Measurements from ENCODE around the gene ULK4.
A peak's percentile ranks its signal among the peaks of the same experiment; 100 is the strongest.

The ULK4 gene

DNA sequence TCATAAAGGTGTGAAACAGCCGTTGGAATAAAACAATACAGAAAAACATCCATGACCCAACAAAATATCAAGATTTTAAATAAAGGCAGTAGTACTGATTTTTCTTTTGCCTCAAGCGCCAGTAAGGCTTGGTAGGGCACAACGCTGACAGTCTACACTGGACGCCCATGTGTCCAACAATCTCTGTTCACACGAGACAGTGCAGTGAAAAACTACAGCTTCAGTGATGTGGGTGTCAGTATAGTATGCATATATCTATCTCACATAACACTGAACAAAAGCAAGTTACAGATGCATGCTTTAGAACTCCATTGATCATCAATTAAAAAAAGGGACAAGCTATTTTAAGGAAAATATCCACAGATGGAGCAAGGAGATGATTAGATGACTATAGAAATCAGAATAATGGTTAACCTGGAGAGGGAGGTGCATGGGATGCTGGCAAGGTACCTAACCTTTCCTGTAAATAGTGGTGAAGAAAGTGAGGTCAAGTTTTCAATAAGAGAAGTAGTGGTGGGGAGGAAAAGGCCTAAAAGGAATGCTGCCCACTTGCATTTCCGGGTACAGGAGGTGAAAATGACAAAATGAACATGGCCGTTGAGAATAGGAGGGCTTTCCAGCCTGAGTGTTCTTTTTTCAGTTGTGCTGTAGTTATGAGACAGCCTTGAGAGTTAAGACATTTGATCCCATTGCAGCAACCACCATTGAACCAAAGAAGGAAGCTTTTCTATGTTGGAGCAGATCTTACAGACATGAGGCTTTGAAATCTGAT is 719.9 kb downstream of the ULK4 start:
- DNase-seq: no peak

DNA sequence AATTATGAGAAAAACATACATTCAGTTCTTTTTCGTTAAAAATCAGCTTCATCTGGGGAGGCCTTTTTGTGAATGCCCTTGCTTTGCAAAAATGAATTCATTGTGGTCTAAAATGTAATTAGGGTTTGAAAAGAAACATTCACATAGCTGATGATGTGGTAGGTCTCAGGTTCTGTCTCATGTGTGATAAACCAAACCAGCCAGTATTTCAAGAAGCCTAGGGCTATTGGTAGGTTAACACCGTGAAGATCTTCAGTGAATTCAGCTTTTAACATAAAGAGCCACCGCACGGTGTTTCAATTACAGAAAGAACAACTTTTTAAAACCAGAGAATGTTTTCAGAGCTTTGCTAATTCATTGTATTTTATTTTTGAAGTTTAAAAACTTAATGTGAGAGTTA is 720.7 kb downstream of the ULK4 start:
- no peak for DNase-seq

DNA sequence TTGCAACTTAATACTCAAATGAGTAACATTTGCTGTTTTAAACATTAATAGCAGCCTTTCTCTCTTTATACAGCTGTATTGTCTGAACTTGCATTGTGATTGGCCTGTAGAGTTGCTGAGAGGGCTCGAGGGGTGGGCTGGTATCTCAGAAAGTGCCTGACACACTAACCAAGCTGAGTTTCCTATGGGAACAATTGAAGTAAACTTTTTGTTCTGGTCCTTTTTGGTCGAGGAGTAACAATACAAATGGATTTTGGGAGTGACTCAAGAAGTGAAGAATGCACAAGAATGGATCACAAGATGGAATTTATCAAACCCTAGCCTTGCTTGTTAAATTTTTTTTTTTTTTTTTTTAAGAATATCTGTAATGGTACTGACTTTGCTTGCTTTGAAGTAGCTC is 722.3 kb downstream of the ULK4 start:
- no peak for DNase-seq

GRCh38 chr3:41237907-41238306 is 724.0 kb downstream of the ULK4 start:
- no peak for DNase-seq

GRCh38 chr3:41236228-41236627 is 725.7 kb downstream of the ULK4 start:
- DNase-seq: no peak

DNA sequence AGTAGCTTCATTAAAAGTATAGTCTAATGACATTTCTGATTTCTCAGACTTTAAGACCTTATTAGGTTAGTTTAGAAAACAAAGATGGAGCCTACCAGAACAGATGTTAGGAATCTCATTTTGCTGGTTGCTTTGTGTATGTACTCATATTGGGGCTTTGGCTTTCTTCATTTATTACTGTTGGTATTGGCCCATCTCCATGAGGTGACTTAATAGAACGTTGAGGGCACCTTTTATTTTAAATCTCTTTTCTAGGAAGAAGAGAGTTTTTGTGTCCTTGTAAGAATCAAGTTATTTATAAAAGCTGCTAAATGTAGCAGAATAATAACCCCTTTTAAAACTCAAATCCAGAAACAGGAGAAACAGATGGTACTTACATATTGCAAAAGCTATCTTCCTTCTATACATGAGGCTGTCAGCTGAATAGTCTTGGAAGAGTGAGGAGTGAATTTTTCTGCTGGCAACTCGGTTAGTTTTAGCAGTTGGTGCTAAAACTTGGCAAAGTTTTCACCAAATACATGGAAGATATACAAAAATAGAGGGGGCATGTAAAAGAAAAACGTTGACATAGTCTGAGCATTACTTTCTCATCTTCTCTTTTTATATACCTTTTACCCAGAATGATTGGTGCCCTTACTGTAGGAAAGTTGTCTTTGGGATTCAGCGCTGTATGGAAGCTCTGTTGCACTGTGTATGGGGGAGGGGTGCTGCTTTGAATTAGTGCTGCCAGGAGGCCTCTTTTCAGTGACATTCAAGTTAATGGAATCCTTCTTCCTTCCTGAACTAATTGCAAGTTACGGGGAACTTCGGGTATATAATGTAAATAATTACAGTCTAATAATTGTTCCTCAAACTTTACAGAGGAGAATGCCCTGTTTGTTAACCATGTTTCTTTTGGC is 726.8 kb downstream of the ULK4 start:
- peak; percentile 55 for DNase-seq

DNA sequence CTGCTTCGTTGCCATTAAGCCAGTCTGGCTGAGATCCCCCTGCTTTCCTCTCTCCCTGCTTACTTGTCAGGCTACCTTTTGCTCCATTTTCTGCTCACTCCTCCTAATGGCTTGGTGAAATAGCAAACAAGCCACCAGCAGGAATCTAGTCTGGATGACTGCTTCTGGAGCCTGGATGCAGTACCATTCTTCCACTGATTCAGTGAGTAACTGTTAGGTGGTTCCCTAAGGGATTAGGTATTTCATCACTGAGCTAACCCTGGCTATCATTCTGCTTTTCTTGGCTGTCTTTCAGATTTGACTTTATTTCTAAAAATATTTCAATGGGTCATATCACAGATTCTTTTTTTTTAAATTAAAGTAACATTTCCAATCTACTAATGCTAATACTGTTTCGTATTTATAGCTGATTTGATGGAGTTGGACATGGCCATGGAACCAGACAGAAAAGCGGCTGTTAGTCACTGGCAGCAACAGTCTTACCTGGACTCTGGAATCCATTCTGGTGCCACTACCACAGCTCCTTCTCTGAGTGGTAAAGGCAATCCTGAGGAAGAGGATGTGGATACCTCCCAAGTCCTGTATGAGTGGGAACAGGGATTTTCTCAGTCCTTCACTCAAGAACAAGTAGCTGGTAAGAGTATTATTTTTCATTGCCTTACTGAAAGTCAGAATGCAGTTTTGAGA is 737.6 kb downstream of the ULK4 start:
- no peak for DNase-seq

GRCh38 chr3:41223691-41224090 is 738.2 kb downstream of the ULK4 start:
- no peak for DNase-seq

DNA sequence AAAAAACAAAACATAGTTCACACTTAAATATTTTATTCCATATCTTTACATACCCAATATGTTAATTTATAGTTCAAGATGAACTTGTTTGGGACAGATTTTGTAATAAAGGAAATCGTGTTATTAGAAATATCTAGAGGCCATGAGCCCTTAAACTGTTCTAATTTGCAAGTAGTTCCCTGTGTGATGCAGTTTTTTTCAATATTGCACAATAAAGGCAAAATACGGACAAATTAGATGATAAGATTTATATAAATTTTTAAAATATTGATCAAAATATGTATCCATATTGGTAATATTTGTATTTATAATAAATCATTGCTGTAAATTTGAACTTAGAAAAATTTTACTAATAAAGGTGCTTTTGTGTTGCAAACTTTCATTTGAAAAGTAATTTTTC is 738.8 kb downstream of the ULK4 start:
- DNase-seq: no peak

GRCh38 chr3:41222501-41222900 is 739.4 kb downstream of the ULK4 start:
- DNase-seq: no peak

- no peak for DNase-seq
These were observed 739.9 kb downstream of the ULK4 start for GRCh38 chr3:41222012-41222411.

DNA sequence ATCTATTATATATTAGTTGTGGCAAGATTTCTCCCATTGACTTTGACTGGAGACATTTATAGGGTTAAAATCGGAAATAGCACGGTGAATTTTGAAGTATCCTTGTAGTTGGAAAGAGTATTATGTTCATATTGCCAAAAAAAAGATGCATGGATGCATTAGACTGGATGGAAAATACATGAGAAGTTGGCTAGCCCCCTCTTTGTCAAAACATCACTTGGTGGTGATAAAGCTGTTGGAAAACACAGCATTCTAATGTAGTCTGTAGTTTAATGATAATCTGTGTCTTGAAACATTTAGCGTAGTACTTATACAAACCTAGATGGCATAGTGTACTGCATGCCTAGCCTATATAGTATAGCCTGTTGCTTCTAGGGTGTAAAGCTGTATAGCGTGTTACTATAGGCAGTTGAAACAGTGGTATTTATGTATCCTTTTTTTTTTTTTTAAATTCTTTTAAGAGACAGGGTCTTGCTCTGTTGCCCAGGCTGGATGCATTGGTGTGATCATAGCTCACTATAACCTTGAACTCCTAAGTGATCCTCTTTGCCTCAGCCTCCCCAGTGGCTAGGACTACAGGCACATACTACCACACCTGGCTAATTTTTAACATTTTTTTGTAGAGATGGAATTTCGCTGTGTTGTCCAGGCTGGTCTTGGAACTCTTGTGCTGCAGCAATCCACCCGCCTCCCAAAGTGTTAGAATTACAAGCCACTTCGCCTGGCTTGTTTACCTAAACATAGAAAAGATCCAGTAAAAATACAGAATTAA is 740.8 kb downstream of the ULK4 start:
- no peak for DNase-seq

GRCh38 chr3:41219424-41219823 is 742.5 kb downstream of the ULK4 start:
- DNase-seq: no peak

DNA sequence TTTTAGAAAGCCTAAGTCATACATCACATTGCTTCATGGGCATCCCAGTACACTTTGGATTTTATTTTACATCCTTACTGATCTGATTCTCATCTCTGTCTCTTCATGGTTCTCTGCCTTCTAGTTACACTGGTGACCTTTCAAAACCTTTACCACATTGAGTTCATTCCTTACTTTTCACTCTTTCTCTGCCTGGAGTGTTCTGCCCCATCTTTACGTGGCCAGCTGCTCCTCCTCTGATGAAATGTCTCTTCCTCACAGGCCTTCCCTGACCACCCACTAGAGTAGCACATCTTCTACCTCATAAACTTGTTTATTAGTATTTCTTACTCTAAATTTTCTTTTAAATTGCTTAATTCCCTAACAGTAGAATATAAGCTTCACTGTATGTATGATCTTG is 744.9 kb downstream of the ULK4 start:
- no peak for DNase-seq

DNA sequence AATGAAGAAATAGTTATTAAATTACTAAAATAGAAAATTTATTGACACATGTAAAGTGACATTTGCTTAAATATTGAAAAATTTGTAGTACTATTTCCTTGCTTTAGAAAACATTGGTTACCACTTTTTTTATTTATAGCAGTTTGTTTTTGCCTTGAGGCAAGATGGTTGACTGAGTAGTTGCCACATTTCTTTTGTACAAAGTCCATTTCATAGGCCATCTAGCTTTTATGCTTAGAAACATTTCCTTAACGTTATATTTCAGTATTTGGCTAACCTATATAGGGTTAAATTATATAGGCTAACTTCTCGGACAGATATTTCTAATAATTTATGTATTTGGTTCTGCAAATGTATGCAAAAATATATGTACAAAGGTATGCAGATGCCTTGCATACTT is 745.5 kb downstream of the ULK4 start:
- DNase-seq: no peak

DNA sequence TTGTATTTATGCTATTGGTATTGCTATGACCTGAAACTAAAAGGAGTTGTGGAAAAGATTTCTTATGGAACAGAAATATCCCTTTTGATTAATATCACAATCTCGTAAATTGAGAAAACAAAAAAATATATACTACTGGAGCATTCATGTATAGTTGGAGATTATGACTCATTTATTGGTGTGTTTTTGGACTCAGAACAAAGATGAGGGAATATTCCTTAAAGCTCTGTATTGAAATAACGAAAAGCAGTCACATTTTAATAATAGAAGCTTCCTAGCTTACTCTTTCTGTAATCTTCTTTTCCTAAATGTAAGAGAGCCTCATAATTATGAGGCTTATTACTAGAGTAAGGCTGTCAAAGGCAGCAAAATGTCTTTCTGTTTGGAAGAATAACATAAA is 748.3 kb downstream of the ULK4 start:
- DNase-seq: no peak

GRCh38 chr3:41212088-41212487 is 749.8 kb downstream of the ULK4 start:
- DNase-seq: no peak

DNA sequence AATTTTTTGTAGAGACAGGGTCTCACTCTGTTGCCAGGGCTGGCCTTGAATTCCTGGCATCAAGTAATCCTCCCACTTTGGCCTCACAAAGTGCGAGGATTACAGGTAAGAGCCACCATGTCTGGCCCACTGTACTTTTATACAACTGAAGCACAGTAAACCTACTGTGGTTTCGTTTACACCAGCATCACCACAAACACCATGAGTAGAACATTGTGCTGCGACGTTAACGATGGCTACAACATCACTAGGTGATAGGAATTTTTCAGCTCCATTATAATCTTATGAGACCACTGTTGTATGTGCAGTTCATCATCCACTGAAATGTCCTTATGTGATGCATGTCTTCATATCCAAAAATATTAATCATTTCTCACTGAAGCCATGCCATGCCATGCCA is 750.9 kb downstream of the ULK4 start:
- DNase-seq: no peak

- no peak for DNase-seq
These were observed 752.3 kb downstream of the ULK4 start for GRCh38 chr3:41209646-41210045.

GRCh38 chr3:41208507-41209220 is 753.2 kb downstream of the ULK4 start:
- no peak for DNase-seq

DNA sequence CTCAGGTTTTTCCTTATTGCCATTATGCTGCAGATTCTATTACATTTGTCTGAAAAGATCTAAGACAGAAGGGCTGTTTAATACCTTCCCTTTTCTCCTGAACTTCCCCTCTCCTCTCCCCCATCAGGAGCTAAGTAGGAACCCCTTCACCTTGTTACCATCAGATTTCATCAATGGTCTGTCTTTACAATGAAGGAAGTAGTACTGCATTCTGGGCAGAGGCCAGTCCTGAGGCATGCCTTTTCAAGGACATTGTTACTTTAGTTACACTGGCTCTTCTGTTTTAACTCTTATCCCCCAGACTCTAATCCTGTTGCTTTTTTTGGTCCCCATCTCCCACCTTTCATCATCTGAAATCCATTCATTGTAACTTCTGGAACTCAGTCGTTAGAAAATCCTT is 754.5 kb downstream of the ULK4 start:
- DNase-seq: no peak

DNA sequence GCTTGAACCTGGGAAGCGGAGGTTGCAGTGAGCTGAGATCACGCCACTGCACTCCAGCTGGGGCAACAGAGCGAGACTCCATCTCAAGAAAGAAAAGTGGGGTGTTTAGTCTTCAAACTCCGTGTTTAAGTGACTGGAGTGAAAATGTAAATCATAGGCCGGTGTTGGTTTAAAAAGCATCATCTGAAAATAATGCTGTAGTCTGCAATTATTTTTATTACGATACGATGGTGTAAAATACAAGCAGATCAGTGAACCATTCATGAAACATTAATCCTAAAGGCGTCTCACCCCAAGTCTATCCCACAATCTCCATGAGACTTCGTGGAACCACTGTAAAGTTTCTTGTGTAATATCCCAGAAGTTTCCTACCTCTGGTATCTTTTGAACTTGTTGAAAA is 756.3 kb downstream of the ULK4 start:
- DNase-seq: no peak
